A549 (cell line): ENCODE measurements around the gene GJE1. TPM values are rescaled to one million over a fixed set of nuclear protein-coding genes. Genes with fewer than 3 reads are reported as not detected.
A peak's percentile ranks its signal among the peaks of the same experiment; 100 is the strongest.

ENCODE experiments used
- ATAC-seq, 2 experiments: fragments of 200-7000 bp in 1 of 2; fragments of >200 bp in 1 of 2; cut with Nextera tagmentation in 1 of 2; cut with Tn5 transposase in 1 of 2; 3 replicates each; pipeline versions ENCODE4 v1.8.0 to v1.9.1; 2018 to 2020; ENCODE audit warnings: mild to moderate bottlenecking in 1 of 2, moderate library complexity in 1 of 2
- CTCF ChIA-PET: fragments of 300-600 bp; sonication (Branson Sonifier 250); formaldehyde crosslinking; extraction: SDS; loops from one replicate; lab custom pipeline; 2021; ENCODE audit warnings: antibody characterized with exemption, inconsistent platforms; lab: Yijun Ruan, JAX
- POLR2A ChIA-PET: fragments of 350-600 bp; formaldehyde crosslinking; extraction: SDS; loops from one replicate; lab custom pipeline; 2021; ENCODE audit warnings: antibody characterized with exemption, inconsistent platforms; lab: Yijun Ruan, JAX
- DNase-seq, 2 experiments: peaks; one replicate each; pipeline versions ENCODE4 v3.0.0 to v3.0.0-alpha.2; 2011 to 2016; ENCODE audit warnings: low read depth in 1 of 2, low spot score in 1 of 2
- FAIRE-seq: peaks from 2 replicates; lab custom pipeline; 2011; peaks lifted over from hg19 to GRCh38; lab: Jason Lieb, UNC
- H3K27ac ChIP-seq, 2 experiments: fragments of >200 bp; sonication (Bioruptor Twin); formaldehyde crosslinking; 3 replicates each; pipeline ENCODE4 v1.5.1; 2016 to 2017
- H3K4me1 ChIP-seq: fragments of >200 bp; sonication (Bioruptor Twin); formaldehyde crosslinking; 3 replicates; pipeline ENCODE4 v1.6.1; 2016
- H3K4me2 ChIP-seq: fragments of >200 bp; sonication (Bioruptor Twin); formaldehyde crosslinking; 3 replicates; pipeline ENCODE4 v1.6.1; 2016
- H3K4me3 ChIP-seq: fragments of >200 bp; sonication (Bioruptor Twin); formaldehyde crosslinking; 3 replicates; pipeline ENCODE4 v1.5.1; 2016
- H3K9me3 ChIP-seq: fragments of >200 bp; sonication (Bioruptor Twin); formaldehyde crosslinking; 3 replicates; pipeline ENCODE4 v1.6.1; 2016
- CBX8 ChIP-seq: fragments of 200-600 bp; sonication (generic); IDR thresholded peaks from 2 replicates; pipeline ENCODE4 v1.6.1; 2016
- EHF ChIP-seq: fragments of 250-450 bp; sonication (Bioruptor Pico); IDR thresholded peaks from 2 replicates; pipeline ENCODE4 v1.5.0; 2020; ENCODE audit warnings: mild to moderate bottlenecking
- HES2 ChIP-seq: fragments of >200 bp; sonication (Bioruptor Twin); formaldehyde crosslinking; IDR thresholded peaks from 2 replicates; pipeline ENCODE4 v1.6.1; 2016
- HMGXB4 ChIP-seq: fragments of 250-450 bp; sonication (Bioruptor Pico); IDR thresholded peaks from 2 replicates; pipeline ENCODE4 v1.5.0; 2021; ENCODE audit warnings: mild to moderate bottlenecking, moderate library complexity, borderline replicate concordance
- HOXB13 ChIP-seq: fragments of 250-450 bp; sonication (Bioruptor Pico); IDR thresholded peaks from 2 replicates; pipeline ENCODE4 v1.5.0; 2020; ENCODE audit warnings: low read depth, mild to moderate bottlenecking, moderate library complexity
- JUN ChIP-seq, 2 experiments: fragments of >200 bp; sonication (Bioruptor Twin); formaldehyde crosslinking; IDR thresholded peaks; 2 replicates in 1 of 2; 3 replicates in 1 of 2; pipeline ENCODE4 v1.6.1; 2016 to 2017
- KDM1A ChIP-seq: fragments of 200-600 bp; sonication (generic); IDR thresholded peaks from 2 replicates; pipeline ENCODE4 v1.6.1; 2016; ENCODE audit warnings: low read depth, mild to moderate bottlenecking
- KDM5A ChIP-seq: fragments of 200-600 bp; sonication (generic); IDR thresholded peaks from 2 replicates; pipeline ENCODE4 v1.6.1; 2016; ENCODE audit warnings: antibody characterized with exemption, mild to moderate bottlenecking
- MAZ ChIP-seq: fragments of 150-350 bp; IDR thresholded peaks from 2 replicates; pipeline ENCODE4 v1.6.1; 2014; ENCODE audit warnings: antibody characterized with exemption, low read depth, low read length, borderline replicate concordance
- RAD21 ChIP-seq, 2 experiments: fragments of >200 bp in 1 of 2; sonication (Bioruptor Twin) in 1 of 2; formaldehyde crosslinking in 1 of 2; IDR thresholded peaks in 1 of 2; conservative IDR thresholded peaks in 1 of 2; 2 replicates in 1 of 2; 3 replicates in 1 of 2; pipeline ENCODE4 v1.6.1; 2012 to 2018; ENCODE audit warnings: inconsistent platforms in 1 of 2
- RCOR1 ChIP-seq: fragments of 150-350 bp; IDR thresholded peaks from 2 replicates; pipeline ENCODE4 v1.6.1; 2014; ENCODE audit warnings: antibody characterized with exemption, low read length, low read depth
- REST ChIP-seq: fragments of 200-600 bp; sonication (generic); IDR thresholded peaks from 2 replicates; pipeline ENCODE4 v1.6.1; 2016; ENCODE audit warnings: antibody characterized with exemption, mild to moderate bottlenecking, moderate library complexity
- RNF2 ChIP-seq: fragments of 200-600 bp; sonication (generic); IDR thresholded peaks from 2 replicates; pipeline ENCODE4 v1.6.1; 2016; ENCODE audit warnings: low read depth, mild to moderate bottlenecking, antibody characterized with exemption, moderate library complexity, borderline replicate concordance
- SMC3 ChIP-seq: fragments of >200 bp; sonication (Bioruptor Twin); formaldehyde crosslinking; IDR thresholded peaks from 3 replicates; pipeline ENCODE4 v1.6.1; 2018; ENCODE audit warnings: inconsistent platforms
- SREBF2 ChIP-seq: fragments of 450-650 bp; IDR thresholded peaks from 2 replicates; pipeline ENCODE4 v1.6.1; 2014; ENCODE audit warnings: mild to moderate bottlenecking, moderate library complexity
- TP53 ChIP-seq: fragments of 250-450 bp; sonication (Bioruptor Pico); IDR thresholded peaks from 2 replicates; pipeline ENCODE4 v1.5.0; 2021; ENCODE audit warnings: mild to moderate bottlenecking, moderate library complexity
- ZNF302 ChIP-seq: fragments of 250-450 bp; sonication (Bioruptor Pico); IDR thresholded peaks from 2 replicates; pipeline ENCODE4 v1.9.0; 2021; ENCODE audit warnings: inconsistent platforms, mild to moderate bottlenecking, moderate library complexity
- WGBS: methylation state at CpG from one replicate; pipeline ENCODE4 v1.1.6; 2017; ENCODE audit errors: missing lambda C conversion rate; 5-methylcytosine and 5-hydroxymethylcytosine counted together
- polyA plus RNA-seq, 4 experiments: library from polyadenylated mRNA; depleted of rRNA in 3 of 4; stranded (reverse); fragments of >200 nt; fragmentation: RNase III in 1 of 4; extraction: RNeasy Plus Mini Kit Qiagen cat#74134 plus additional on column Dnase treatment in 1 of 4; gene quantifications; 2 replicates in 3 of 4; 3 replicates in 1 of 4; pipeline ENCODE4 v1.2.3, GENCODE V29; 2011 to 2017
- TF ChIP-seq, protein P1 (sequence below): fragments of 250-450 bp; sonication (Bioruptor Pico); IDR thresholded peaks from 2 replicates; pipeline ENCODE4 v1.5.0; 2020; ENCODE audit warnings: low read depth, mild to moderate bottlenecking, moderate library complexity
- TF ChIP-seq, protein P2 (sequence below): fragments of 150-350 bp; IDR thresholded peaks from 2 replicates; pipeline ENCODE4 v1.6.1; 2014; ENCODE audit warnings: low read depth, mild to moderate bottlenecking, low read length
- TF ChIP-seq, protein P3 (sequence below): fragments of >200 bp; sonication (Bioruptor Twin); formaldehyde crosslinking; IDR thresholded peaks from 3 replicates; pipeline ENCODE4 v1.6.1; 2016

GJE1 gene
- polyA plus RNA-seq, 2 of the 4 experiments (the other 2 are of a cell fraction): not detected

DNA sequence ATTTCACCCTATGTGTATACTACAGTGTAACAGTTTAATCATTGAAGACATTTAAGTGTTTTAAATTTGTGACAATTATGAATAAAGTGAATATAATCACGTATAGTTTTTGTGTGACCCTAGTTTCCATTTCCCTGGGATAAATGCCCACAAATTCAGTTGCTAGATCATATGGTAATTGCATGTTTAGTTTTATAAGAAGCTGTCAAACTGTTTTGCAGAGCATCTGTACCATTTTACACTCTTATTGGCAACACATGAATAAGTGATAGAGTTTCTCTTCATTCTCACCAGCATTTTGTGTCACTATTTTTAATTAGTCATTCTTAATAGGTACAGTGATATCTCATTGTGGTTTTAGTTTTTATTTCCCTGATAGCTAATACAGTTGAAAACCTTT, 21.6 kb downstream of the GJE1 start:
- CTCF ChIA-PET: no interaction called here
- no peak overlapping the region for H3K27ac ChIP-seq
- H3K4me3 ChIP-seq: no peak overlapping the region
- 68% methylated on average over 1 of the region's 1 CpG for WGBS
- peaks cover 21% of the 10 kb centered on the region; the same call in 2 of the 3 replicates for H3K4me1 ChIP-seq
- POLR2A ChIA-PET: no interaction called here
- TF ChIP-seq, protein P1, sequence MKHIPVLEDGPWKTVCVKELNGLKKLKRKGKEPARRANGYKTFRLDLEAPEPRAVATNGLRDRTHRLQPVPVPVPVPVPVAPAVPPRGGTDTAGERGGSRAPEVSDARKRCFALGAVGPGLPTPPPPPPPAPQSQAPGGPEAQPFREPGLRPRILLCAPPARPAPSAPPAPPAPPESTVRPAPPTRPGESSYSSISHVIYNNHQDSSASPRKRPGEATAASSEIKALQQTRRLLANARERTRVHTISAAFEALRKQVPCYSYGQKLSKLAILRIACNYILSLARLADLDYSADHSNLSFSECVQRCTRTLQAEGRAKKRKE (CRISPR knock-in tag): no peak
- TF ChIP-seq EHF (CRISPR knock-in tag): no peak
- no peak for TF ChIP-seq TP53 (CRISPR knock-in tag)
- no peak for TF ChIP-seq ZNF302 (CRISPR knock-in tag)
- no peak for TF ChIP-seq HES2
- TF ChIP-seq, all 56 proteins: peak for 0
- DNase-seq: no peak
- no peak for FAIRE-seq
- Histone ChIP-seq H3K4me2 (no peak overlapping the region), H3K9me3 (no peaks in the 10 kb centered on the region)
- ATAC-seq: no peak

- ChIA-PET POLR2A (no interaction called here), CTCF (interaction anchor here (1.1 to 2.2 kb wide), 5 partner anchors 8 to 317 kb away, joined by 3 to 21 read pairs (median 5); partner anchors contain the start of genes NMBR and VTA1)
- H3K4me1 ChIP-seq: peaks cover 19% of the 10 kb centered on the region; the same call in 2 of the 3 replicates
- DNase-seq (no peak), ATAC-seq (no peak), FAIRE-seq (no peak)
- H3K4me2 ChIP-seq: no peak overlapping the region
- no peaks in the 10 kb centered on the region for H3K9me3 ChIP-seq
- TF ChIP-seq, protein P2, sequence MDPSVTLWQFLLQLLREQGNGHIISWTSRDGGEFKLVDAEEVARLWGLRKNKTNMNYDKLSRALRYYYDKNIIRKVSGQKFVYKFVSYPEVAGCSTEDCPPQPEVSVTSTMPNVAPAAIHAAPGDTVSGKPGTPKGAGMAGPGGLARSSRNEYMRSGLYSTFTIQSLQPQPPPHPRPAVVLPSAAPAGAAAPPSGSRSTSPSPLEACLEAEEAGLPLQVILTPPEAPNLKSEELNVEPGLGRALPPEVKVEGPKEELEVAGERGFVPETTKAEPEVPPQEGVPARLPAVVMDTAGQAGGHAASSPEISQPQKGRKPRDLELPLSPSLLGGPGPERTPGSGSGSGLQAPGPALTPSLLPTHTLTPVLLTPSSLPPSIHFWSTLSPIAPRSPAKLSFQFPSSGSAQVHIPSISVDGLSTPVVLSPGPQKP: no peak
- 80% methylated on average over 3 of the region's 3 CpGs for WGBS
- H3K4me3 ChIP-seq: no peak overlapping the region
- no peak overlapping the region for H3K27ac ChIP-seq
Measured at GRCh38 chr6:142155091-142155490, 22.4 kb downstream of the GJE1 start.

DNA sequence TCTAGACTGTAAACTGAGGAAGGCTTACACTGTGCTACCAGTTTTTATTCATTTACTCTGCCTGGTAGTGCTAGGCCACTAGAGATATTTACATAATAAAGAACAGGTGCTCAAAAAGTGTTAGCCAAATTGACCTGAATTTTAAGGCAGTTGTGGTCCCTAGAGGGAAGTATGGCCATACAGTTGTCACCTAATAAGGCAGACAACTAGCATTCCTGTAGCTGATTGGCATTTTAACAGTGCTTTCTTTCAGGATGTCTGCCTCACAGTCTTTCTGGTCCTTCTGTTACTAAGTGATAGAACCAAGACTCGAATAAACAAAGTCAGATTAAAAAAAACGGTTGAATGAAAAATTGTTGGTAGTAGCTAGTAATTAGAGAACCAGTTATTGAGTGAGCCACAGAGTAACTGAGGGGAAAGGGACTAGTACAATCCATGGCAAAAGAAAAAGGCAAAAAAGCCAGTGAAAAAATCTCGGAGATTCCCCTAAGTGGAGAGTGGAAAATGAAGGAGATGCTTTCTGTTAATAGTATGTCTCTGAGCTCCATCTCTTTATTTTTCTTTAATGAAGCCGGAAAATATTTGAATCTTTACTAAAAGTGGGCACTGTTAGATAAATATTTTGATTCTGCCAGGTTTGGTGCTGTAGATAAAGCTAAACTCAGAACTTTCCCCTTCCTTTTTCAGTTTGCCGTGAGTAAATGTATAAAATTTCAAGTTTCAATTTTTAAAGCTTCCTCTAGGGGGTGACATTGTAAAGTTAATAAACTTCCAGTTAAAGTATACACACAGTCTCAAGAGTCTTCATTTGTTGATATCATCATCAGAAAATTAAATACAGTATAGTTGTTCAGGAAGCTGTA, 23.4 kb downstream of the GJE1 start:
- ChIA-PET POLR2A (no interaction called here), CTCF (interaction anchor here (0.6 to 2.2 kb wide), 25 partner anchors 9 to 1161 kb away, joined by 3 to 22 read pairs (median 4); partner anchors contain the start of genes ADGRG6, NMBR and VTA1)
- peak; percentile 70 to 83; a peak in 5 of 6 replicates for ATAC-seq
- H3K4me1 ChIP-seq: peaks cover 26% of the 10 kb centered on the region; the same call in 2 of the 3 replicates
- no peaks in the 10 kb centered on the region for H3K9me3 ChIP-seq
- H3K27ac ChIP-seq: peak overlapping the region; percentile 16 to 68; a peak in 4 of 6 replicates
- WGBS: 36% methylated on average over 5 of the region's 5 CpGs
- peak; percentile 21 to 26 for DNase-seq
- FAIRE-seq: no peak
- no peak overlapping the region for H3K4me3 ChIP-seq
- peak overlapping the region; percentile 63 for H3K4me2 ChIP-seq
- TF ChIP-seq REST: no peak
- peak; percentile 38; the same call in 1 of the 3 replicates for TF ChIP-seq SMC3
- no peak for TF ChIP-seq KDM1A
- TF ChIP-seq, protein P3, sequence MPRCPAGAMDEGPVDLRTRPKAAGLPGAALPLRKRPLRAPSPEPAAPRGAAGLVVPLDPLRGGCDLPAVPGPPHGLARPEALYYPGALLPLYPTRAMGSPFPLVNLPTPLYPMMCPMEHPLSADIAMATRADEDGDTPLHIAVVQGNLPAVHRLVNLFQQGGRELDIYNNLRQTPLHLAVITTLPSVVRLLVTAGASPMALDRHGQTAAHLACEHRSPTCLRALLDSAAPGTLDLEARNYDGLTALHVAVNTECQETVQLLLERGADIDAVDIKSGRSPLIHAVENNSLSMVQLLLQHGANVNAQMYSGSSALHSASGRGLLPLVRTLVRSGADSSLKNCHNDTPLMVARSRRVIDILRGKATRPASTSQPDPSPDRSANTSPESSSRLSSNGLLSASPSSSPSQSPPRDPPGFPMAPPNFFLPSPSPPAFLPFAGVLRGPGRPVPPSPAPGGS: no peak
- no peak for TF ChIP-seq SREBF2
- TF ChIP-seq MAZ: no peak
- no peak for TF ChIP-seq CBX8
- TF ChIP-seq TP53 (CRISPR knock-in tag): no peak
- TF ChIP-seq HES2: no peak
- peak; percentile 39; the same call in 1 of the 2 replicates for TF ChIP-seq KDM5A
- no peak for TF ChIP-seq JUN (IDR thresholded peaks at IDR 0.05)
- no peak for TF ChIP-seq HOXB13 (CRISPR knock-in tag)
- no peak for TF ChIP-seq RCOR1
- no peak for TF ChIP-seq HMGXB4 (CRISPR knock-in tag)
- no peak for TF ChIP-seq RNF2
- TF ChIP-seq RAD21 (conservative IDR thresholded peaks at IDR 0.05 in 1 of 2, IDR thresholded peaks at IDR 0.05 in 1 of 2): peak; percentile 63
